GM12891 (cell line): ENCODE results near the gene OPN4.

Experiments
- DNase-seq: peaks from one replicate; pipeline ENCODE4 v3.0.0; 2011; ENCODE audit warnings: low spot score; ENCODE audit not compliant: insufficient read length
- FAIRE-seq: peaks from 2 replicates; lab custom pipeline; 2011; peaks lifted over from hg19 to GRCh38; lab: Jason Lieb, UNC
- PAX5 ChIP-seq: IDR thresholded peaks from 2 replicates; pipeline ENCODE4 v1.6.1; 2011; ENCODE audit warnings: low read length, moderate library complexity, mild to moderate bottlenecking; ENCODE audit not compliant: insufficient read depth, severe bottlenecking
- POLR2A ChIP-seq: IDR thresholded peaks from 2 replicates; pipeline ENCODE4 v1.6.1; 2011; ENCODE audit warnings: low read depth, low read length, control low read depth
- POLR2AphosphoS5 ChIP-seq: IDR thresholded peaks from 2 replicates; pipeline ENCODE4 v1.6.1; 2011; ENCODE audit warnings: low read depth, low read length, control low read depth
- POU2F2 ChIP-seq: IDR thresholded peaks from 2 replicates; pipeline ENCODE4 v1.6.1; 2011; ENCODE audit warnings: low read depth, mild to moderate bottlenecking, control low read depth, low read length, moderate library complexity
- SPI1 ChIP-seq: IDR thresholded peaks from 2 replicates; pipeline ENCODE4 v1.6.1; 2011; ENCODE audit warnings: low read depth, low read length, control low read depth
- TAF1 ChIP-seq: IDR thresholded peaks from 2 replicates; pipeline ENCODE4 v1.6.1; 2011; ENCODE audit warnings: low read depth, low read length, control low read depth

The OPN4 gene

GRCh38 chr10:86652361-86653202 lies 1.8 kb upstream of the OPN4 start:
- FAIRE-seq (no peak), DNase-seq (peak; percentile 12)
- TF ChIP-seq SPI1: no peak
- no peak for TF ChIP-seq POLR2A

GRCh38 chr10:86653379-86653778 lies 968 bp upstream of the OPN4 start:
- FAIRE-seq: no peak
- DNase-seq: no peak
- TF ChIP-seq TAF1: no peak
- TF ChIP-seq POLR2A: no peak
- TF ChIP-seq PAX5: no peak
- no peak for TF ChIP-seq POLR2AphosphoS5
- no peak for TF ChIP-seq SPI1

- DNase-seq (no peak), FAIRE-seq (no peak)
- no peak for TF ChIP-seq PAX5
- TF ChIP-seq POU2F2: no peak
- TF ChIP-seq POLR2AphosphoS5: no peak
- no peak for TF ChIP-seq POLR2A
- no peak for TF ChIP-seq TAF1
- no peak for TF ChIP-seq SPI1
Observed at GRCh38 chr10:86653987-86654386, 360 bp upstream of the OPN4 start.

- DNase-seq (no peak), FAIRE-seq (no peak)
- TF ChIP-seq PAX5: no peak
- no peak for TF ChIP-seq POLR2A
- TF ChIP-seq POLR2AphosphoS5: no peak
- TF ChIP-seq SPI1: no peak
- no peak for TF ChIP-seq TAF1
Observed at GRCh38 chr10:86655173-86655540, 810 bp downstream of the OPN4 start.

GRCh38 chr10:86655596-86655995 lies 1.2 kb downstream of the OPN4 start:
- no peak for FAIRE-seq
- TF ChIP-seq PAX5: no peak
- no peak for TF ChIP-seq POU2F2
- TF ChIP-seq SPI1: no peak
- no peak for TF ChIP-seq POLR2AphosphoS5
- no peak for TF ChIP-seq TAF1
- no peak for TF ChIP-seq POLR2A

GRCh38 chr10:86657011-86657395 lies 2.7 kb downstream of the OPN4 start:
- no peak for DNase-seq
- no peak for TF ChIP-seq POLR2AphosphoS5
- TF ChIP-seq PAX5: no peak
- TF ChIP-seq POLR2A: no peak
- no peak for TF ChIP-seq POU2F2
- no peak for TF ChIP-seq TAF1
- no peak for TF ChIP-seq SPI1
- FAIRE-seq: no peak

More at GRCh38 chr10:86655596-86655995, 1.2 kb downstream of the OPN4 start:
- no peak for DNase-seq

GRCh38 chr10:86657396-86658011 lies 3.2 kb downstream of the OPN4 start:
- DNase-seq (no peak), FAIRE-seq (no peak)
- TF ChIP-seq PAX5: no peak

GRCh38 chr10:86658261-86658741 lies 4.0 kb downstream of the OPN4 start:
- TF ChIP-seq POLR2A (no peak), PAX5 (no peak), TAF1 (no peak), POLR2AphosphoS5 (no peak), POU2F2 (no peak), SPI1 (no peak)
- FAIRE-seq (no peak), DNase-seq (no peak)

- FAIRE-seq (no peak), DNase-seq (no peak)
- TF ChIP-seq POLR2A (no peak), POLR2AphosphoS5 (no peak), POU2F2 (no peak), SPI1 (no peak), TAF1 (no peak), PAX5 (no peak)
Observed at GRCh38 chr10:86658751-86659150, 4.4 kb downstream of the OPN4 start.

- DNase-seq (no peak), FAIRE-seq (no peak)
- no peak for TF ChIP-seq SPI1
- TF ChIP-seq TAF1: no peak
- no peak for TF ChIP-seq PAX5
- TF ChIP-seq POLR2AphosphoS5: no peak
- no peak for TF ChIP-seq POLR2A
- no peak for TF ChIP-seq POU2F2
Observed at GRCh38 chr10:86659161-86659691, 4.9 kb downstream of the OPN4 start.
